K562 (cell line): ENCODE measurements around the gene TTC38. TPM values are rescaled to one million over a fixed set of nuclear protein-coding genes. Genes with fewer than 3 reads are reported as not detected.
"Not testable (repeated sequence)": the region's sequence is repeated elsewhere in the genome, so short reads cannot be mapped to it uniquely, and the experiment has no call there.

ENCODE experiments used
- ATAC-seq: fragments of 200-7000 bp; cut with Tn5 transposase; 3 replicates; pipeline ENCODE4 v1.9.1; 2020; ENCODE audit warnings: moderate library complexity
- BruUV-seq: library from RNA; stranded (reverse); fragments of 400-500 nt; replicated peaks from 2 replicates; lab custom pipeline; 2021; lab: Mats Ljungman, UMichigan
- CTCF ChIA-PET: fragments of 300-600 bp; formaldehyde crosslinking; extraction: SDS; loops from one replicate; lab custom pipeline; 2021; ENCODE audit warnings: low intra/inter-chr PET ratio; lab: Yijun Ruan, JAX
- POLR2A ChIA-PET: fragments of 300-600, 350-650 bp; sonication (Branson Sonifier 250); formaldehyde crosslinking; extraction: SDS; loops from one replicate; lab custom pipeline; 2021; ENCODE audit warnings: antibody characterized with exemption, inconsistent platforms; lab: Yijun Ruan, JAX
- DNase-seq, 4 experiments: peaks; one replicate each; pipeline versions ENCODE4 v3.0.0 to v3.0.0-alpha.2; 2011 to 2018; ENCODE audit warnings: low spot score in 3 of 4, mixed read lengths in 3 of 4; ENCODE audit errors: extremely low read depth in 1 of 4
- FAIRE-seq: peaks from 2 replicates; lab custom pipeline; 2011; peaks lifted over from hg19 to GRCh38; lab: Jason Lieb, UNC
- H2AFZ ChIP-seq: 2 replicates; pipeline ENCODE4 v1.6.0; 2011; ENCODE audit warnings: low read depth, low read length, control low read depth, inconsistent platforms
- H3K27ac ChIP-seq: fragments of 200-600 bp; 3 replicates; pipeline ENCODE4 v1.8.0; 2011; ENCODE audit warnings: low read depth, mild to moderate bottlenecking, control low read depth, inconsistent platforms, low read length, moderate library complexity, mixed read lengths; ENCODE audit errors: extremely low read depth
- H3K27me3 ChIP-seq, 2 experiments: fragments of 300-600 bp in 1 of 2; 2 replicates in 1 of 2; 3 replicates in 1 of 2; pipeline versions ENCODE4 v1.6.0 to v1.8.0; 2011; ENCODE audit warnings: inconsistent platforms in 2 of 2, low read length in 2 of 2, mild to moderate bottlenecking in 1 of 2, mixed read lengths in 1 of 2, moderate library complexity in 1 of 2; ENCODE audit not compliant: control insufficient read depth in 2 of 2, insufficient read depth in 2 of 2
- H3K36me3 ChIP-seq: fragments of 300-600 bp; 3 replicates; pipeline ENCODE4 v1.8.0; 2011; ENCODE audit warnings: mild to moderate bottlenecking, low read length, inconsistent platforms; ENCODE audit not compliant: control insufficient read depth, insufficient read depth
- H3K4me1 ChIP-seq, 2 experiments: fragments of 200-600 bp in 1 of 2; replicated peaks in 1 of 2; 2 replicates in 1 of 2; 3 replicates in 1 of 2; pipeline versions ENCODE4 v1.5.1 to v1.8.0; 2011; ENCODE audit warnings: inconsistent platforms in 2 of 2, low read length in 2 of 2, mild to moderate bottlenecking in 1 of 2, mixed read lengths in 1 of 2, moderate library complexity in 1 of 2; ENCODE audit not compliant: control insufficient read depth in 2 of 2, insufficient read depth in 2 of 2
- H3K4me2 ChIP-seq: 2 replicates; pipeline ENCODE4 v1.6.1; 2011; ENCODE audit warnings: low read length, control low read depth, inconsistent platforms, mixed read lengths; ENCODE audit not compliant: insufficient read depth
- H3K4me3 ChIP-seq: fragments of 200-600 bp; sonication (generic), shearing (Covaris generic); 2 replicates; pipeline ENCODE4 v1.5.1; 2016; ENCODE audit warnings: control low read depth, inconsistent platforms
- H3K79me2 ChIP-seq: fragments of 200-600 bp; 3 replicates; pipeline ENCODE4 v1.8.0; 2011; ENCODE audit warnings: low read length, inconsistent platforms; ENCODE audit not compliant: control insufficient read depth, insufficient read depth
- H3K9ac ChIP-seq, 2 experiments: 2 replicates each; pipeline versions ENCODE4 v1.6.0 to v1.6.1; 2011; ENCODE audit warnings: low read depth in 2 of 2, low read length in 2 of 2, control low read depth in 1 of 2, inconsistent platforms in 1 of 2, mild to moderate bottlenecking in 1 of 2, mixed read lengths in 1 of 2; ENCODE audit not compliant: insufficient read depth in 1 of 2
- H3K9me1 ChIP-seq: one replicate; pipeline ENCODE4 v1.6.0; 2011; ENCODE audit warnings: inconsistent platforms, mild to moderate bottlenecking, low read length, moderate library complexity; ENCODE audit not compliant: control insufficient read depth, insufficient read depth
- H3K9me3 ChIP-seq: replicated peaks from 2 replicates; pipeline ENCODE4 v1.5.1; 2011; ENCODE audit warnings: low read depth, low read length, inconsistent platforms; ENCODE audit not compliant: control insufficient read depth, insufficient read depth
- H4K20me1 ChIP-seq: replicated peaks from 2 replicates; pipeline ENCODE4 v1.6.1; 2011; ENCODE audit warnings: low read length, inconsistent platforms, mixed read lengths; ENCODE audit not compliant: control insufficient read depth, insufficient read depth
- DNMT1 ChIP-seq: fragments of 450-650 bp; IDR thresholded peaks from 2 replicates; pipeline ENCODE4 v1.6.1; 2016; ENCODE audit warnings: antibody characterized with exemption, mild to moderate bottlenecking
- HSF4 ChIP-seq: fragments of 250-450 bp; sonication (Bioruptor Pico); IDR thresholded peaks from 2 replicates; pipeline ENCODE4 v2.1.2; 2022; ENCODE audit warnings: mild to moderate bottlenecking, moderate library complexity, borderline replicate concordance
- MYNN ChIP-seq, 2 experiments: sonication (generic); formaldehyde crosslinking in 1 of 2; IDR thresholded peaks; 2 replicates each; pipeline versions ENCODE4 v1.5.0 to v1.6.1; 2016 to 2020; ENCODE audit warnings: antibody characterized with exemption in 1 of 2, missing genetic modification reagents in 1 of 2
- TRIM28 ChIP-seq: fragments of 450-650 bp; IDR thresholded peaks from 2 replicates; pipeline ENCODE4 v1.6.1; 2017
- ZFP36 ChIP-seq: fragments of 150-350 bp; IDR thresholded peaks from 2 replicates; pipeline ENCODE4 v1.6.1; 2018; ENCODE audit warnings: low read length, low read depth; ENCODE audit not compliant: partially characterized antibody
- ZNF175 ChIP-seq: fragments of 200-800 bp; sonication (Bioruptor generic); IDR thresholded peaks from 2 replicates; pipeline ENCODE4 v1.6.1; 2016; ENCODE audit warnings: low read depth, mild to moderate bottlenecking, missing genetic modification characterization, missing compliant biosample characterization
- ZNF583 ChIP-seq: fragments of 250-450 bp; sonication (Bioruptor Pico); IDR thresholded peaks from 2 replicates; pipeline ENCODE4 v1.4.0; 2020
- WGBS: fragments of 100-300 bp; shearing (Covaris generic); methylation state at CpG from one replicate; pipeline ENCODE4 v1.1.6; 2016; ENCODE audit warnings: low coverage, mixed read lengths; ENCODE audit not compliant: insufficient coverage; ENCODE audit errors: missing lambda C conversion rate; 5-methylcytosine and 5-hydroxymethylcytosine counted together
- in situ Hi-C: fragments of 300-500 bp; cut with MboI; formaldehyde crosslinking; loops from 4 replicates; pipeline ENCODE4 v1.15.0; 2018; ENCODE audit warnings: inconsistent platforms, mixed read lengths
- intact Hi-C: fragments of 100-400 bp; cut with micrococcal nuclease; formaldehyde crosslinking; loops from 2 replicates; pipeline ENCODE4 v1.14.2; 2022
- polyA plus RNA-seq, 8 experiments: library from polyadenylated mRNA; depleted of rRNA in 4 of 8; stranded (reverse) in 5 of 8; unstranded in 3 of 8; fragments of >200 nt; fragmentation: Nextera tagmentation in 2 of 8; fragmentation: Illumina TruSeq in 1 of 8; extraction: Ambion mirVana in 2 of 8; extraction: Trizol in 1 of 8; gene quantifications; 2 replicates each; pipeline versions ENCODE4 v1.2.1 to v1.2.3, GENCODE V29; 2011 to 2014; ENCODE audit warnings: inconsistent platforms in 1 of 8, missing spikeins in 1 of 8
- total RNA-seq, 7 experiments: library from RNA; depleted of rRNA in 6 of 7; stranded (reverse); fragments of >200 nt in 6 of 7; fragmentation: Illumina TruSeq in 2 of 7; extraction: Trizol in 2 of 7; gene quantifications; 2 replicates each; pipeline versions ENCODE4 v1.2.1 to v1.2.3, GENCODE V29; 2011 to 2021; ENCODE audit warnings: low replicate concordance in 1 of 7
- TF ChIP-seq, protein P1 (sequence below): sonication (generic); formaldehyde crosslinking; IDR thresholded peaks from 2 replicates; pipeline ENCODE4 v1.8.1; 2022; ENCODE audit warnings: missing genetic modification reagents

The TTC38 gene
- total and polyA plus RNA-seq, 9 of the 15 experiments (the other 6 are each of a cell fraction or from before 2014, with no cell fraction given): 0.84 to 28.4 (median 18.1) TPM

DNA sequence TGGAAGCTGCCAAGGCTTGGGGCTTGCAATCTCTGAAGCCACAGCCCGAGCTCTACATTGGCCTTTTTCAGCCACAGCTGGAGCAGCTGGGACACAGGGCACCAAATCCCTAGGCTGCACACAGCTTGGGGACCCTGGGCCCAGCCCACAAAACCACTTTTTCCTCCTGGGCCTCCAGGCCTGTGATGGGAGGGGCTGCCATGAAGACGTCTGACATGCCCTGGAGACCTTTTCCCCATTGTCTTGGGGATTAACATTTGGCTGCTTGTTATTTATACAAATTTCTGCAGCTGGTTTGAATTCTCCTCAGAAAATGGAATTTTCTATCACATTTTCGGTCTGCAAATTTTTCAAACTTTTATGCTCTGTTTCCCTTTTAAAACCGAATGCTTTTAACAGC lies 2.2 kb upstream of the TTC38 start:
- H3K27me3 ChIP-seq, DNase-seq, in situ Hi-C loops, POLR2A ChIA-PET, H2AFZ ChIP-seq, BruUV-seq, H3K27ac ChIP-seq, FAIRE-seq, ATAC-seq, H3K9ac ChIP-seq, H3K4me3 ChIP-seq, H4K20me1 ChIP-seq, H3K36me3 ChIP-seq, H3K9me3 ChIP-seq, CTCF ChIA-PET, H3K9me1 ChIP-seq, intact Hi-C loops, H3K4me2 ChIP-seq: not testable (repeated sequence)
- WGBS: 48% methylated on average over 4 of the region's 4 CpGs
- H3K79me2 ChIP-seq: peaks cover 17% of the 10 kb centered on the region
- TF ChIP-seq ZFP36 (peak; percentile 66), TRIM28 (peak; percentile 81)
- H3K4me1 ChIP-seq: peaks cover 0 to 24% of the 10 kb centered on the region in 2 experiments; a peak in 4 of 5 replicates

DNA sequence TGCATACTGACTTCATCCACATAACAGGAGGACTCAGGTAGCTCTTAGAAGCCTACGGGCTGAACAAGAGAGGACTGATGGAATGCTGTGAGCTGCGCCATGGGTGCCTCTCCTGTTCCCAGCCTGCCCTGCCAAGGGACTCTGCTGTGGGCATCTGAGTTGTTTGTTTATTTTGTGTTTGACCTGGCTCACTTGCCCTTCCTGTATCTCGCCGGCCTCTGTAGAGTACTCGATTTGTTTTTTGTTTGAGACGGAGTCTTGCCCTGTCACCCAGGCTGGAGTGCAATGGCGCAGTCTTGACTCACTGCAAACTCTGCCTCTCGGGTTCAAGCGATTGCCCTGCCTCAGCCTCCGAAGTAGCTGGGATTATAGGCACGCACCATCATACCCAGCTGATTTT lies 1.8 kb downstream of the TTC38 start:
- Histone ChIP-seq H3K4me1 (peaks cover 0 to 24% of the 10 kb centered on the region in 2 experiments; a peak in 4 of 5 replicates), H2AFZ (no peak overlapping the region), H3K9ac (peak overlapping the region in 1 of 2 experiments; percentile 35; a peak in 1 of 4 replicates), H3K27me3 (no peaks in the 10 kb centered on the region), H3K27ac (no peak overlapping the region), H3K79me2 (peaks cover 17% of the 10 kb centered on the region), H3K36me3 (peaks cover 28% of the 10 kb centered on the region; the same call in 2 of the 3 replicates), H3K9me1 (peaks cover 2% of the 10 kb centered on the region), H3K9me3 (no peaks in the 10 kb centered on the region; the same call in 1 of the 2 replicates), H4K20me1 (no peaks in the 10 kb centered on the region), H3K4me2 (peak overlapping the region; percentile 84), H3K4me3 (no peak overlapping the region)
- intact Hi-C loops: no loop called here
- in situ Hi-C loops: no loop called here
- BruUV-seq: no TSS peak
- no peak for FAIRE-seq
- CTCF ChIA-PET: no interaction called here
- POLR2A ChIA-PET: interaction anchor here (0.6 to 3.6 kb wide), 7 partner anchors 10 to 312 kb away, joined by 3 to 28 read pairs (median 3); no protein-coding TSS in a partner anchor
- DNase-seq: no peak
- WGBS: 91% methylated on average over 7 of the region's 11 CpGs
- ATAC-seq: no peak
- no peak for TF ChIP-seq ZNF583
- TF ChIP-seq DNMT1: no peak
- TF ChIP-seq MYNN (IDR thresholded peaks at IDR 0.05): no peak
- TF ChIP-seq MYNN (CRISPR knock-in tag; IDR thresholded peaks at IDR 0.05): no peak
- TF ChIP-seq, protein P1, sequence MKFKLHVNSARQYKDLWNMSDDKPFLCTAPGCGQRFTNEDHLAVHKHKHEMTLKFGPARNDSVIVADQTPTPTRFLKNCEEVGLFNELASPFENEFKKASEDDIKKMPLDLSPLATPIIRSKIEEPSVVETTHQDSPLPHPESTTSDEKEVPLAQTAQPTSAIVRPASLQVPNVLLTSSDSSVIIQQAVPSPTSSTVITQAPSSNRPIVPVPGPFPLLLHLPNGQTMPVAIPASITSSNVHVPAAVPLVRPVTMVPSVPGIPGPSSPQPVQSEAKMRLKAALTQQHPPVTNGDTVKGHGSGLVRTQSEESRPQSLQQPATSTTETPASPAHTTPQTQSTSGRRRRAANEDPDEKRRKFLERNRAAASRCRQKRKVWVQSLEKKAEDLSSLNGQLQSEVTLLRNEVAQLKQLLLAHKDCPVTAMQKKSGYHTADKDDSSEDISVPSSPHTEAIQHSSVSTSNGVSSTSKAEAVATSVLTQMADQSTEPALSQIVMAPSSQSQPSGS (CRISPR knock-in tag): no peak
- no peak for TF ChIP-seq ZNF175 (CRISPR knock-in tag)
- no peak for TF ChIP-seq HSF4
